HG03460 (cell line): ENCODE data around the gene ARHGEF12.

Source experiments
- ATAC-seq: cut with Tn5 transposase; IDR thresholded peaks from one replicate; pipeline ENCODE4 v1.9.1; 2021; ENCODE audit not compliant: unreplicated experiment

The ARHGEF12 gene

DNA sequence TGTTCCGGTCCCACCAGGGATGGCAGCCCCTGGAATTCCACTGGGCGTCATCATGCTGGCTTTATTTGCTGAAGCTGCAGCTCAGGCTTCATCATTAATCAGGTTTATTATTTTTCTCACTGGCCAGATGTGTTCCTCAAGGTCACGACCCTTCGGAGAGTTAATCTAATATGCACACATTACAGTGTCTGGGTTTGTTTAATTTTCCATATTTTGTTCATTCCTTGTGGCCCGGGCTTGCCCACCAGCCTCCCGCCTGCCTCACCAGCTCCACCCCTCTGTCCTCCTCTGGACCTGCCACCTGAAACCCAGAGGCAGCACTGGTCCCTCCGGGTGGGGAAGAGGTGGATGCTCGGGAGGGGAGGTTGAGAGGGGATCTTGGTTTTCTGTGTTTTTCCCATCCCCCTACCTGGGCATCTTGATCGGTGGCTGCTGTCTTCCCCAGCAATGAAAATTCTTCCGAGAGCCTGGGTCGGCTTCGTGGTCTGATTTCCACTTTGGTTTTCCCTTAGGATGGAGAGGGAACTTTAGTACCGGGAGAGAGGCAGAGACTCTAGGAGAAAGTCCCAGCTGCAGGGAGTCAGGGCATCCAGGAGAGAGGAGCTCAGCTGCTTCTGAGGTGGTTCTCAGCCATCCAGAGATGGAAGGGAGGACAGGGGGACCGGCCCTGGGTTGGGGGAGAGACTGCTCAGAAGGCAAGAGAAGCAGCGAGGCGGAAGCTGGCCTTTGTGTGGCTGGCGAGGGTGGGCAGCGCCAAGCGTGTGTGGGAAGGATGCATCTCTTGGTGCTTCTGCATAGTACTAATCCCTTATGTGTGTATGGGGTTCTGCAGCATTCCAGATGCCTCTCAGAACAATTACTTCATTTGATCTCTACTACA lies 177.5 kb downstream of the ARHGEF12 start:
- ATAC-seq = no peak

DNA sequence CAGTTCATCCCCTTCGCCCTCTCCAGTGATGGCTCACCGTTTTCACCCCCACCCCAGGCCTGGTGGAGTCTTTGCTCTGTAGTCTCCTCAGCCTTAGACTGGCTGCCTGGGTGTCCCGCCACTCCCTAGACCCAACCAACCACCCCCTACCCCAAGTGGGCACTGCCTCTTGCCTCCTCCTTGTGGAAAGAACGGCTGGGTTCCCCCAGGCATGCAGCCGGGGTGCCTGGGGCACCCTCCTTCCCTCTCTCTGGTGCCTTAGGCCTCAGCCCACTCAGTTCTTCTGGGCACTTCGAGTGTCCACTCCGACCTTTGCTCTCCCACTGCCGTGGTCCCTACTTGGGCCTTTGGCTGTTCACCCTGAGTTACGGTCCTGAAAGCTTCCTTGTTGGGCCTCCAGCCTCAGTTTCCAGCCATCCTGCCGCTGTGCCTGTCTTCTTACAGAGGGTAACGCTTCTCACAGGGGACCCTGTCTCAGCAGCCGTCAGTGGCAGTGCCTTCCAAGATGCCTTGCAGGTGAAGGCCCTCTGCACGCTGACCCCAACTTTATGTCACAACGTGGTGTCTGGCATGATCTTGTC lies 178.4 kb downstream of the ARHGEF12 start:
- ATAC-seq = no peak

DNA sequence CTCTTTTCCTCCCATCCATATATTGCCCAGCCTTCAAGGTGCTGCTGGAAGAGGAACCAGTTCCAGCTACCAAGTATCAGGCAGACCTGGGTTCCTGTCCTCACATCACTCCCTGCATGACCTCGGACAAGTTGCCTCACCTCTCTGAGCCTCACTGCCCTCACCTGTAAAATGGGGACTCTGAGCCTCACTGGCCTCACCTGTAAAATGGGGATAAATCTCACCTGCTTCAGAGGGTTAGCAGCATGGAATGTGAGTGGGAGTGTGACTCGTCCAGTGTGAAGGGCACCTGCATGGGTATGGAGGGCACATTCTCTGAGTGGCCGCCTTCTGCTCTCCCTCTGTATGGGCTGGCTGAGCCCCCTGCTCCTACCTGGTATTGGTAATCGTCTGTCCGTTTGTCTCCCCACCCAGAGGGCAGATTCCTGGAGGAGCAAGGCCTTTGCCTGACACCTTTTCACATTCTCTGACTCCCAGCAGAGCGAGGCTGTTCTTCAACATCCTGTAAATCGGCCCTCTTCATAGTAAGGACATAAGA lies 179.0 kb downstream of the ARHGEF12 start:
- no peak for ATAC-seq

DNA sequence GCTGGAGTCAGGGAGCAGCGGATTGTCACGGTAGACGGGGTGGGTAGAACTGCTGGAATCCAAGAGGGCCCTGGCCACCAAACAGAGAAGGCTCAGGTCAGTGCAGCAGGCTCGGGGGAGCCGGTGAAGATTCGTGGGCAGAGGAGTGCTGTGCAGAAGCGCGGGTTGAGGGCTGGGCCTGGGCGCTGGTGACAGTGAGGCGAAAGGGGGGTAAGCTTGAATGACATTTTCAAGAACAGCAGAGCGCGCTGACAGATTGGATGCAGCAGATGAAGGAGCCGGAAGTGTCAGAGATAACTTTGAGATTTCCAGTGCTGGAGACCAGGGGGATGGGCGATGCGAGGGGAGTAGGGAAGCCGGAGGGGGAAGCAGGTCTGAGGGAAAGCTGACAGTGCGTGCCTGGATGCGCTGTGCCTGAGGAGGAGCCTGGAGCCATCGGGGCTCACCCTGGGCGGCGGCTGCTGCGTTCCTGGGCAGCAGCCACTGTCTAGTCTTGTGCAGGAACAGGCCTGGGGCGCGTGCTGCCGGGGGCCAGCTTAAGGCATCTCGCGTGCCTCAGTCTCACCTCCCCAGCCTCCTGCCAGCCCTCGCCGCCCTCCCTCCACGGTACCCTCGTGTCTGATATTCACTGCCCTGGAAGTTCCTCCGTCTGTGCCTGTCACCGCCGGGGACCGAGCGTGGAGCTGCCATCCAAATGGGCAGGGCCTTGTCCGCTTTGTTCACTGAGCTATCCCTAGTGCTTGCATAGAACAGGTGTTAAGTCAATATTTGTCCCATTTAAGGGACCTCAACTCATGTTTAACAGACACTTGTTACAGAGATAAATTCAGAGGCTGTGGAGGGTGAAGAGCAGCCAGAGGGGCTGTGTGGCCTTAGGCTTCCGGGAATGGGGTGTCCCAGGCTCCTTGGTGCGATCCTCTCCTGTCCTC lies 180.5 kb downstream of the ARHGEF12 start:
- no peak for ATAC-seq

DNA sequence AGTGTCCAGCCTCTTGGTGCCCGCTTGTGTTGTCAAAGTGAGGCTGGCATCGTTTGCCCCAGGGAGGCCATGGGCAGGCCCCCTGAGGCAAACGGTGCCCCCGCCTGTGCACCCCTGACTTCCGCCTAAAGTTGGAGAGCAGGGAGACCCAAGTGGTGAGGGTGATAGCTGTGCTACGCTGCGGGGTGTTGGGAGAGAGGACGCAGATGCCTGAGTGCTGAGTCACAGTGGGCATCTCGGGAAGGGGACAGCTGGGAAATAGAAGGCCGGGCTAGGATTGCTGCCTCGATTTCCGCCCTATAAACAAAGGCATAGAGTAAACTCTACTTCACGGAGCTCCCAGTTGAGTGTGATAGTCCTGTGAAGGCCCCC lies 181.2 kb downstream of the ARHGEF12 start:
- ATAC-seq = no peak

DNA sequence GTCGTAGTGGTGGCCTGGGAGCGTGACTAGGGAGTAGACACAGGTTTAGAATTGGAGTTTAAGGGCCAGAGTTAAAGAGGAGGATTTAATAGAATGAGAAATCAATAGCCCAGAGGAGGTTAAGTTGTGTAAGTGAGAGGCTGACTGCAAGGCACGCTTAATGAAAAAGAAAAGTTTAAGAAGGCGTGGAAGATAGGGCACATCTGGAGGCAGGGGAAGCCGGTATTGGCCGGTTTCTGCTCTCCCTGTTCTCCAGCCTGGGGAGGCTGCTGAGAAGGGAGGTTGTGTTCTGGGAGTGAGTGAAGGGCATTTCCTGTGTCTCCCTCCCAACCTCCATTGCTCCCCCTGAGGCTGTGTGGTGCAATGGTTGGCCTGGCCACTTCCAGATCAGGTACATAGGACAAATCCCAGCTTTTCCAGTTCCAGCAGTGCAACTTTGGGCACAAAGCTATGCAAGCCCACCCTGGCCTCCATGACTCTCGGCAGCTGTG lies 181.6 kb downstream of the ARHGEF12 start:
- no peak for ATAC-seq

DNA sequence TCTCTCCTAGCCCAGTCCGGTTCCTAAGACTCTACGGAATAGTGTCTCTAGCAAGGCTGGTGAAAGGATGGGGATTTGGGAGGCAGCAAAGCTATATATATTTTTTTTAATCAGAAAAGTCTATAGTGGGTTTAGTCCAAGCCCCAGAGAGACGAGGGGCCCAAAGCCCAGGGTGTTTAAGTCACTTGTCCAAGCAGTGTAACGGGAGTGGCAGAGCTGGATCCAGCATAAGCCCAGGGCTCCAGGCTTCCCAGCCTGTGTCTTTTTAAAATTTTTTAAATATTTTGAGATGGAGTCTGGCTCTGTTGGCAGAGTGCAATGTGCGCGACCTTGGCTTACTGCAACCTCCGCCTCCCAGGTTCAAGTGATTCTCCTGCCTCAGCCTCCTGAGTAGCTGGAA lies 182.1 kb downstream of the ARHGEF12 start:
- ATAC-seq = no peak

DNA sequence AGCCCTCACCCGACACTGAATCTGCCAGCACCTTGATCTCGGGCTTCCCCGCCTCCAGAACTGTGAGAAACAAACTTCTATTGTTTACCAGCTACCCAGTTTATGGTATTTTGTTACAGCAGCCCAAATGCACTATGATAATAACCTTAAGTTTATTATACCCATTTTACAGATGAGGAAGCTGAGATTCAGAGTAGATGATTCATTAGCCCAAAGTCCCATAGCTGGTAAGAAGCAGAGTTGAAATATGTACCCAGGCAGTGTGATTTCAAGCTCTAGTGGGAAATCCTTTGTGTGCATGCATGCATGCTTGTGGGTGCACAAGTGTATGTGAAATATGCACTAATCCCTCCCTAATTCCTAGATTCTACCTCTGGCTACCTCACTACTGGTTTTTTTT lies 183.3 kb downstream of the ARHGEF12 start:
- ATAC-seq = no peak

DNA sequence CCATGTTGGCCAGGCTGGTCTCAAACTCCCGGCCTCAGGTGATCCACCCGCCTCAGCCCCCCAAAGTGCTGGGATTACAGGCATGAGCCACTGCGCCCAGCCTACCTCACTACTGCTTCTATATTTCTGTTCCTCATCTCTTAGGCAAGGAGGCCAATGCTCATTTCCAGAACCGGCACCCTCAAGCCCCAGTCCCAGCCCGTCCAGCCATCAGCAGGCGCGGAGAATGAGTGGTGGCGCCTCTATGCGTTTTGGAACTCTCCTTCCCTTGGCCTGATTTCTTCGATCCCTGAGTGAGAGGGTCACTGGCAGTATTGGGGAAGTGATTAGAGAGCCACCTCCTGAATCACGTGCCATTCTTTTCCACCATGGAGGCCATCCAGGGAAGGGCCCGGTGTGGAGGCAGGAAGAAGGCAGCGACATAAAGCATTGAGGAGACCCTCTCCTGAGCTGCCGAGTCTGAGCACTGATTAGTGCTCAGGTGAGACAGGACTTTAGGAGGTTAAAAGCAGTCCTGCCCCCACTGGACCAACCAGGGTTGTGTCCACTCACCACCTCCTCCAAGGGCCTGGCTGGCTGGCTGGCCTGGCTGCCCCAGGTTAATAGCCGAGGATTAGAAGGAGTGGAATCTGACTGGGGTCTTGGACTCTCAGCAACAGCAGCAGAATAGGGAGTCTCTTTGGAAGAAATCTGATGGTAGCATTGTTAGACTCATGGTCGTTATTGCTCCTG lies 184.0 kb downstream of the ARHGEF12 start:
- ATAC-seq = no peak

DNA sequence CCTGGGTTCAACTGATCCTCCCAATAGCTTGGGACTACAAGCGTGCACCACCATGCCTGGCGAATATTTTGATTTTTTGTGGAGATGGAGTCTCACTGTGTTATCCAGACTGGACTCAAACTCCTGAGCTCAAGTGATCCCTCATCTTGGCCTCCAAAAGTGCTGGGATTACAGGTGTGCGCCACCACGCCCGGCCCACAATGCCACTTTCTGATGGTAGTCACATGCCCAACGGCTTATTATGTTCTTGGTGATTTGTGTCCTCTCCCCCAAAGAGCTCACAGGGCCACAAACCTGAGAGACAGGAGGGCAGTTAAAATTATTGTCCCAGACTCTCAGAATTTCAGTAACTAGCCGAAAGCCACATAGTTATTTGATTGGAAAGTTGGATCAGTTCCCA lies 185.0 kb downstream of the ARHGEF12 start:
- ATAC-seq = no peak

DNA sequence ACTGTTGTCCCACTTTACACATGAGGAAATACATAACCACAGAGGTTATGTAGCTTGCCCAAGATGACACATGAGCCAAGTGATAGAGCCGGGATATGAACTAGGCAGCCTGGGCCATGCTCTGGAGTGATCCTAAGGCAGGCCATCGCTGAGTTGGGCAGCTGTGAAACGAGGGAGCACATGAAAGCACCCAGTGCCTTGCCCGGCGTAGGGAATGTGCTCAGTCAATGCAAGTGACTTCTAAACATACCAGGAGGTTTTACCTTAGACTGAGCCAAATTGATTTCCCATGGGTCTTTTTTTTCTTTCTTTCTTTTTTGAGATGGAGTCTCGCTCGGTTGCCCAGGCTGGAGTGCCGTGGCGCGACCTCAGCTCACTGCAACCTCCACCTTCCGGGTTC lies 185.8 kb downstream of the ARHGEF12 start:
- ATAC-seq = no peak

DNA sequence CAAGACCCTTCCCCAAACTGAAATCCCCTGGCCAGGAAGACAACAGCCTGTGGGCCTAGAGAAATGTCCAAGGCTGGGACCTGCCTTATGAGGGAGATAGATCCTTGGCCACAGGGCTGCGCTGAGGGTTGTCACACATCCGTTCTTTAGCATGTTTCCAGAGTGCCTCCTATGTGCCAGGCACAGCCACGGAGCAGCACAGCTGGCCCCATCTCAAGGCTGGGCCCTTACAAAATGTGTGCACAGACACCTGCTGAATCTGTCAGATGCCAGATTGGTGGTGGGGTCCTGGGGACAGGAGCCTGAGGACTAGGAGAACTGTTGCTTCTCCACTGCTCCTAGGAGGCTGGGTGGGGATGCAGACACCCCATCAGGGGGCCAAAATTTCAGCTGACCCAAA lies 186.5 kb downstream of the ARHGEF12 start:
- no peak for ATAC-seq

DNA sequence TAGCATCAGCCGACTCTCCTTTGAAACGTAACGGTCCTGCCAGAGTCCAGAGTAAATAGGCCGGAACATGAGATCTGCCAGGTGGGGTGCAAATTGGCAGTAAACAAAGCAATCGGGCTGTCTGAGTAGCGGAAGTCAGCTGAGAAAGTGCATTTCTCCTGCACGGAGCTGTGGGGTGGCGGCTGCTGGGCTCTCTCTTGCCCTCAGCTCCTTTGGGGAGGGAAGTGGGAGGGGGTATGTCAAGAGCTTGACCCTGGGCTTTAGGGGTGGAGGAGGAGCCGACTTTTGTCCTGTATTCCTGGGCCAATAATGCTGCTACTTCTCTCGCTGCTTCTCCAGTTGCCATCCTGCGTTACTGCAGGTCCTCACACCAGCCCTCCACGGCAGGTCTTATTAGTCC lies 187.0 kb downstream of the ARHGEF12 start:
- no peak for ATAC-seq

DNA sequence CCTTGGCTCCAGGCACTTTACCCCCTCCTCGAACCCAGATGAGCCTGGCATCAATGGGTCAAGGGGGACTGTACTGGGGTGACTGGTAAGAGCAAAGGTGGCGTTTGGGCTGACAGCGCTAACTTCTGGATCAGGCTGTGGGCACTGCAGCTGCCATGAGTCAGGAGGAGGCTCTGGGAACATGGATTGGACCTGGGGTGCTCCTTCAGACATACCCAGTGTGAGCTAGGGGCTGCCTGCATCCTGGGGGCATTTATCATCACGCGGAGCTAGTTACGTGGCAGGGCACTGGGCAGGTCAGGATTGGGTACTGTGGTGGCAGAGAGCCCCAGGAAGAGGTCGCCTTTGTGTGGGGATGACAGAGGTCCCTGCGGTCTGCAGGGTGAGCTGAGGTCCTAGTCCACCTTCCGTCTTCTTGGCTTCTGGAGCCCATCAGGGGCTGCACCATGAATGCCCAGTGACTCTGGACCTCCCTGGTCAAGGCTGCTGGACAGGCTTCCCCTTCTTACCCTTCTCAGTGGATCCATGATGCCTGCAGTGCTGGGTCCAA lies 188.4 kb downstream of the ARHGEF12 start:
- ATAC-seq = no peak

DNA sequence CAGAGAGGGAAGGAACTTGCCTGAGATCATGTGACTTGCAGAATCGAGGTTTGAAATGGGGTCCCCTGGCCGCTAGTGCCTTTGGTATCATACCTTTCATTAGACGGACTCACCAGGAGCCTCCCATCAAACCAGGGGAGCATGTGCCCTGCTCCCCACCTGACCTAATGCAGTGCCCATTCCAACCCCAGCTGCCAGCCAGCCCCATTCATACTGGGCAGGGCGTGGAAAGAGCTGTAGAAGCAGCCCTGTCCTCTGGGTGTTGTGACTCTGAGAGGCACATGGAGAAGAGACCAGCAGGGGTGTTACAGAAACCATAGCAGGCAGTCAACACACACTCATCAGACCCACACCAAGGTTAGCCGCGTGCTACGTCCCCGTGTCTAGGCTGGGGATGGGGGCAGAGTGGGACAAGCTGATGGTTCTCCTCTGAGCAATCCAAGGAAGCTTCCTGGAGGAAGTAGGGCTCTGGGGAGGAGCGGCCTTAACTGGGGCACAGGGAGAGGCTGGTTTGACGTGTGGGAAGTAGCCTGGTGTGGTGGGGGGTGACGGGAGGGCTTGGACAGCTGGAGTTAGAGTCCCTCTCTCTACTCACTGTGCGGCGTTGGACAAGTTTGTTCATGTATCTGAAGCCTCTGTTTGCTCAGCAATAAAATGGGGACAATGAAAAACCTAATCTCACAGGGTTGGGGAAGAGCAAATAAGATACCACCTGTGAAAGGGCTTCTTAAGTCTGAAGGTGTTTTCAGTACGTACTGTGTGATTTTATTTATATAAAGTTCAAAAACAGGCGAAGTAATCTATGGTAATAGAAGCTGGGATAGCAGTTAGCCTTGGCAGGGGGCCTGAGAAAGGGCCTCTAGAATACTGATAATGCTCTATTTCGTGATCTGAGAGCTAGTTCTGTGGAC lies 189.3 kb downstream of the ARHGEF12 start:
- ATAC-seq = no peak

DNA sequence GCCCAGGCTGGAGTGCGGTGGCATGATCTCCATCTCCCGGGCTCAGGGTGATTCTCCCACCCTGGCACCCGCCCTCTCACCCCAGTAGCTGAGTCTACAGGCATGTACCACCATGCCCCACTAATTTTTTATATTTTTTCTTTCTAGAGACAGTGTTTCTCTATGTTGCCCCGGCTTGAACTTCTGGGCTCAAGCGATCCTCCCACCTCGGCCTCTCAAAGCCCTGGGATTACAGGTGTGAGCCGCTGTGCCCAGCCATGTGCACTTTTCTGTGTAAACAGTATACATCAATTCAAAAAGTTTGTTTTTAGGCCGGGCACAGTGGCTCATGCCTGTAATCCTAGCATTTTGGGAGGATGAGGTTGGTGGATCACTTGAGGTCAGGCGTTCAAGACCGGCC lies 190.0 kb downstream of the ARHGEF12 start:
- ATAC-seq = no peak

DNA sequence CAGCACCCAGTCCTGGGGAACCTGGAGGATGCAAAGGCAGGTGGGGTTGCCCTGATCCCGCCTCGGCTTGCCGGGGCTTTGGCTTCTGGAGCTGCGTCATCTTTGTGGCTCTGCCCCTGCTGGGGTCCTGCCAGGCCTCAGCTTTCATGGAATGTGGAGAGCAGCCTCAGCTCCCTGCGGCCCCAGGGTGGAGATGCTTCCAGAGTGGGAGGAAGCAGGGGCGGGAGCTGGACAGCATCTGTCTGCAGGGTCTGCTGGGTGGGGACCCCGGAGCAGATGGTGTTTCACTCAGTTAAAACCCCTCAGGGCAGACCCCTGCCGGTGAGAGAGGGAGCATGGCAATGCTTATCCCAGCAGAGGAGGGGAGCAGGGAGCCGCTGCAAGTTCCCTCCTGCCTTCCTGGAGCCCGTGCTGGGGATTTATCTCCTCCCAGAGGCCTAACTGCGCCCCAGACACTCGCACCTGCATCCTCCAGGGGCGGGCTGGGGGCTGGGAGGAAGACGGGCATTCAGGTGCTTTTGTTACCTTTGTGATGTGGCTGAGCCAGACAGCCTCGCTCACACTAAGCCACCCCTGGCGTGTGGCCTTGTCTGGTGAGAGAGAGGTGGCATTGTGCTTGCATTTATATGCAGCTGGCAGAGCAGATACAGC lies 191.0 kb downstream of the ARHGEF12 start:
- ATAC-seq = no peak

DNA sequence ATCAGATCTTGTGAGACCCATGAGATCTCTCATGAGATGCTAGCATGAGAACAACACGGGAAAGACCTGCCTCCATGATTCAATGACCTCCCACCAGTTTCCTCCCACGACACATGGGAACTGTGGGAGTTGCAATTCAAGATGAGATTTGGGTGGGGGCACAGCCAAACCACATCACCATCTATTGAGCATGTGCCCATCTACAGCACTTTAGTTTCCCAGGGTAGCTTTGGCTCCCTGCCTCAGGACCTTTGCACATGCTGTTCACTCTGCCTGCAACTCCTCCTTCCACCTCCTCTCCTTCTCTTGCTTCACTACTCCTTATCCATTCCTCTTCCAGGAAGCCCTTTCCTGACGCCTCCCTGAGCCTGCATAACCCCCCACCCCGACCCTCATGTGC lies 192.5 kb downstream of the ARHGEF12 start:
- no peak for ATAC-seq

DNA sequence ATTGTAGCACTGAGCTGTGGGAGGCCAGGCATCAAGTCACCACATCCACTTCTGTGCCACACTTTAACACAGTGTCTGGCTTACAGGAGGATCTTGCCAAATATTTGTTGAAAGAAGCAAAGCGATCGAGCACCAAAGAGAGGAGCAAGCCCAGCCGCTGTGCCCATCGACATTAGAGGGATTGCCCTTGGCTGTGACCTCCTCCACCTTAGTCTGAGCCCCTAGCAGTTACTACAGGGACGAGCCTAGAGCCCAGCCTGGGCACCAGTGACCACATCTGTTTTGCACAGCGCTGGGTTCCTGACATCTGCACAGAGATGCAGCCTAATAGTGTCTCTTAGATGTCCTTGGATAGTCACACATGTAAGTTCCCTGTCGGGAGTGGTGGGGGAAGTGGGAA lies 193.0 kb downstream of the ARHGEF12 start:
- no peak for ATAC-seq
